AG10803 (cell line): ENCODE measurements around the gene IGFALS.

Experiments
- DNase-seq: peaks from one replicate; pipeline ENCODE4 v3.0.0; 2010; ENCODE audit warnings: low read depth
- H3K4me3 ChIP-seq: 2 replicates; pipeline ENCODE4 v1.5.1; 2011; ENCODE audit warnings: mild to moderate bottlenecking, low read length, control low read depth
- TF ChIP-seq, protein P1 (sequence below): conservative IDR thresholded peaks from 2 replicates; pipeline ENCODE4 v1.5.1; 2011; ENCODE audit warnings: mild to moderate bottlenecking, low read length, control low read depth, inconsistent platforms

IGFALS gene

GRCh38 chr16:1793578-1794220 lies at the start of gene IGFALS:
IGFALS (minus strand) TSS chr16:1793705; CDS start chr16:1793652, 53 bp downstream.
- TF ChIP-seq, protein P1, sequence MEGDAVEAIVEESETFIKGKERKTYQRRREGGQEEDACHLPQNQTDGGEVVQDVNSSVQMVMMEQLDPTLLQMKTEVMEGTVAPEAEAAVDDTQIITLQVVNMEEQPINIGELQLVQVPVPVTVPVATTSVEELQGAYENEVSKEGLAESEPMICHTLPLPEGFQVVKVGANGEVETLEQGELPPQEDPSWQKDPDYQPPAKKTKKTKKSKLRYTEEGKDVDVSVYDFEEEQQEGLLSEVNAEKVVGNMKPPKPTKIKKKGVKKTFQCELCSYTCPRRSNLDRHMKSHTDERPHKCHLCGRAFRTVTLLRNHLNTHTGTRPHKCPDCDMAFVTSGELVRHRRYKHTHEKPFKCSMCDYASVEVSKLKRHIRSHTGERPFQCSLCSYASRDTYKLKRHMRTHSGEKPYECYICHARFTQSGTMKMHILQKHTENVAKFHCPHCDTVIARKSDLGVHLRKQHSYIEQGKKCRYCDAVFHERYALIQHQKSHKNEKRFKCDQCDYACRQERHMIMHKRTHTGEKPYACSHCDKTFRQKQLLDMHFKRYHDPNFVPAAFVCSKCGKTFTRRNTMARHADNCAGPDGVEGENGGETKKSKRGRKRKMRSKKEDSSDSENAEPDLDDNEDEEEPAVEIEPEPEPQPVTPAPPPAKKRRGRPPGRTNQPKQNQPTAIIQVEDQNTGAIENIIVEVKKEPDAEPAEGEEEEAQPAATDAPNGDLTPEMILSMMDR, result no peak
- H3K4me3 ChIP-seq, result no peak within 1 kb of the TSS
- DNase-seq, result no peak

DNA sequence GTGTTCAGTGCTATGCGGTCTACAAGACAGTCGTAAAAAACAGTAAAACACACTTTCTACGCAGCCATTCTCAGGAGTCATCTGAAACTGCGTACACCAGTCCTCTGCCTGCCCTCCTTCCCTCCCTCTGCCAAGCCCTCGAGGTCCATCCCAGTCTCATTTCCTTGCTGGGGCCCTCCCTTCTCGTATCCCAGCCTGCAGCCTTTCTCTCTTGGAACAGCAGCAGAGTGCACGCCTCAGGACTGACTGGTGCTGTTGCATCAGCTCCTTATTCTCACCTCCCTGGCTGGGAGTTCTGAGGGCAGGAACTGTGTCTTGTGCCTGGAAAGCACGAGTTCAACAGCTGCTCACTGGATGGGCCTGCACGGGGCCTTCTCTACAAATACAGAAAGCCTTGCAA lies 46.0 kb upstream of the IGFALS start:
- TF ChIP-seq, protein P1, result no peak
- H3K4me3 ChIP-seq, result no peak overlapping the region
- DNase-seq, result peak; percentile 91

GRCh38 chr16:1834096-1834495 lies 40.6 kb upstream of the IGFALS start:
- DNase-seq, result no peak
- TF ChIP-seq, protein P1, result no peak
- H3K4me3 ChIP-seq, result no peak overlapping the region

- no peak for DNase-seq
- H3K4me3 ChIP-seq, result no peak overlapping the region
- TF ChIP-seq, protein P1, result no peak
Measured at GRCh38 chr16:1832838-1833454, 39.4 kb upstream of the IGFALS start.

DNA sequence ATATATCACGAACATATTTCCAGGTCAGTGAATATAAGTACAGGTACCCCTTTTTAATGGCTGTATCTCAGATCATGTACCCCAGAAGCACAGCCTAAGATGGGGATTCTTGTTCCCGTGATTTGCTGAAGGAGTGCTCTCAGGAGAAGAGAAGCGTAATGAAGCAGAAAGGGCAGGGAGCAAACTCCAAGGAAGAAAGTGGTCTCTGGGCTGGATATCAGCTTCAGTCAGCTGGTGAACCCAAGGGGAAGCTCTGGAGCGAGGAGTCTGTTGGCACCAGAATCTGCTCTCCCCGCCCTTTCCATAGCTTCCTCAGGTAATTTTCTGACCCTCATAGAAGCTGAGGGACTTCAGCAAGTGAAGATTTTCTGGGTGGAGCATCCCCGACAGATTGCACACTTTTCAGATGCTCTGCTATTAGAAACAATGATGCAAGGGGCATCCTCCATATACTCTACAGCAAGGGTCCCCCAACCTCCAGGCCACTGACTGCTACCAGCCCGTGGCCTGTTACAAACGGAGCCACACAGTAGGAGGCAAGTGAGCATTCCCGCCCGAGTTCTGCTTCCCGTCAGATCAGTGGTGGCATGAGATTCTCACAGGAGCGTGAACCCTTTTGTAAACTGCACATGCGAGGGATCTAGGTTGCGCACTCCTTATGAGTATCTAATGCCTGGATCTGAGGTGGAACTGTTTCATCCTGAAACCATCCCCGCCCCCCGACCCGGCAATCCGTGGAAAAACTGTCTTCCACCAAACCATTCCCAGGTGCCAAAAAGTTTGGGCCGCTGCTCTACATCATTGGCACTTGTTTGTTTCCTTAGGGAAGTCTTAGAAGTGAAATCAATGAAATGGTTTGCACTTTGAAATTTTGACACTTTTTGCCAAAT lies 37.9 kb upstream of the IGFALS start:
- no peak for DNase-seq
- TF ChIP-seq, protein P1, result no peak

GRCh38 chr16:1830213-1830612 lies 36.7 kb upstream of the IGFALS start:
- TF ChIP-seq, protein P1, result no peak
- H3K4me3 ChIP-seq, result no peak overlapping the region
- DNase-seq, result no peak

More for the DNA sequence above, 37.9 kb upstream of the IGFALS start:
- H3K4me3 ChIP-seq, result no peak overlapping the region
